ENCODE results near the gene REXO1. TPM values are rescaled to one million over a fixed set of nuclear protein-coding genes. Genes with fewer than 3 reads are reported as not detected.

REXO1 gene
- total and polyA plus RNA-seq, 2 of the 8 experiments (the other 6 are each of a cell fraction or from before 2014, with no cell fraction given), result 42.4 to 44.3 TPM

- Histone ChIP-seq H3K23ac (ENCODE audit: insufficient read length) (no peak overlapping the region), H3K27me3 (replicated peaks in 1 of 4; ENCODE audit: control insufficient read depth in 3 of 4, extremely low read depth in 1 of 4, insufficient read depth in 3 of 4, low read length in 3 of 4) (no peaks in the 10 kb centered on the region), H2BK15ac (ENCODE audit: low read length) (no peak overlapping the region), H2BK20ac (ENCODE audit: low read length) (no peak overlapping the region), H4K20me1 (replicated peaks in 1 of 2; ENCODE audit: control insufficient read depth in 1 of 2, insufficient read depth in 2 of 2, low read length in 2 of 2) (peaks cover 25 to 38% of the 10 kb centered on the region in 2 experiments), H4K91ac (replicated peaks; ENCODE audit: insufficient read length, low read length) (no peak overlapping the region), H3K36me3 (ENCODE audit: control insufficient read depth in 2 of 4, insufficient read depth in 4 of 4, low read length in 3 of 4) (no peaks in the 10 kb centered on the region), H2BK120ac (replicated peaks; ENCODE audit: low read depth, low read length) (no peak overlapping the region), H3K4me1 (replicated peaks in 1 of 4; ENCODE audit: control insufficient read depth in 3 of 4, insufficient read depth in 4 of 4, low read length in 3 of 4) (peaks cover 0 to 10% (median 7%) of the 10 kb centered on the region in 4 experiments; a peak in 6 of 7 replicates), H3K4me2 (ENCODE audit: insufficient read depth in 1 of 2, low read depth in 2 of 2, low read length in 2 of 2) (no peak overlapping the region), H3K23me2 (ENCODE audit: low read depth, low read length) (peaks cover 3% of the 10 kb centered on the region; the same call in 1 of the 2 replicates), H3K27ac (ENCODE audit: low read depth, low read length) (no peak overlapping the region), H3K56ac (replicated peaks; ENCODE audit: insufficient read length, low read depth, low read length) (no peak overlapping the region), H3K4me3 (ENCODE audit: extremely low read depth in 1 of 4, insufficient read depth in 2 of 4, low read depth in 3 of 4, low read length in 4 of 4) (no peak overlapping the region), H3K9me3 (ENCODE audit: insufficient read depth in 2 of 2, low read depth in 1 of 2, low read length in 1 of 2) (no peaks in the 10 kb centered on the region), H3K4ac (replicated peaks; ENCODE audit: insufficient read length, low read depth, low read length) (no peak overlapping the region), H2BK12ac (ENCODE audit: low read depth, low read length) (no peak overlapping the region), H3K79me2 (ENCODE audit: control insufficient read depth in 1 of 2, insufficient read depth in 2 of 2, low read length in 2 of 2) (peaks cover 23 to 87% of the 10 kb centered on the region in 2 experiments), H3K14ac (ENCODE audit: insufficient read length) (no peak overlapping the region), H4K5ac (ENCODE audit: insufficient read length, low read depth, low read length) (no peak overlapping the region), H2AFZ (ENCODE audit: low read length) (no peak overlapping the region), H3K79me1 (ENCODE audit: low read depth, low read length) (peaks cover 36% of the 10 kb centered on the region), H3K9ac (replicated peaks in 1 of 4; ENCODE audit: extremely low read depth in 1 of 4, low read depth in 3 of 4, low read length in 3 of 4) (no peak overlapping the region), H2AK5ac (ENCODE audit: low read depth, low read length) (no peak overlapping the region), H4K8ac (ENCODE audit: extremely low read depth, insufficient read depth, low read length) (peak overlapping the region; percentile 72), H2BK5ac (ENCODE audit: low read depth, low read length) (no peak overlapping the region), H3K18ac (ENCODE audit: extremely low read depth, low read length) (no peak overlapping the region)
- DNase-seq (ENCODE audit: low read depth in 1 of 2, low spot score in 2 of 2) (no peak), FAIRE-seq (no peak)
- WGBS, 2 experiments (ENCODE audit: extremely low coverage in 1 of 2, insufficient coverage in 1 of 2, insufficient read length in 1 of 2, insufficient replicate concordance in 2 of 2, low coverage in 1 of 2, low lambda C conversion rate in 2 of 2, missing lambda C conversion rate in 1 of 2), result 88% methylated on average over 24 of the region's 25 CpGs; no CpG with 5 or more reads in 1 of the 2 experiments
- CTCF ChIA-PET (ENCODE audit: partially characterized antibody), result interaction anchor here (1.0 to 14.9 kb wide), 8 partner anchors 11 to 227 kb away, joined by 3 to 228 read pairs (median 5); no protein-coding TSS in a partner anchor
- POLR2A ChIA-PET (ENCODE audit: partially characterized antibody), result interaction anchor here (0.7 to 2.1 kb wide), 5 partner anchors 9 to 29 kb away, joined by 3 to 7 read pairs (median 3); no protein-coding TSS in a partner anchor
- TF ChIP-seq, protein P1, sequence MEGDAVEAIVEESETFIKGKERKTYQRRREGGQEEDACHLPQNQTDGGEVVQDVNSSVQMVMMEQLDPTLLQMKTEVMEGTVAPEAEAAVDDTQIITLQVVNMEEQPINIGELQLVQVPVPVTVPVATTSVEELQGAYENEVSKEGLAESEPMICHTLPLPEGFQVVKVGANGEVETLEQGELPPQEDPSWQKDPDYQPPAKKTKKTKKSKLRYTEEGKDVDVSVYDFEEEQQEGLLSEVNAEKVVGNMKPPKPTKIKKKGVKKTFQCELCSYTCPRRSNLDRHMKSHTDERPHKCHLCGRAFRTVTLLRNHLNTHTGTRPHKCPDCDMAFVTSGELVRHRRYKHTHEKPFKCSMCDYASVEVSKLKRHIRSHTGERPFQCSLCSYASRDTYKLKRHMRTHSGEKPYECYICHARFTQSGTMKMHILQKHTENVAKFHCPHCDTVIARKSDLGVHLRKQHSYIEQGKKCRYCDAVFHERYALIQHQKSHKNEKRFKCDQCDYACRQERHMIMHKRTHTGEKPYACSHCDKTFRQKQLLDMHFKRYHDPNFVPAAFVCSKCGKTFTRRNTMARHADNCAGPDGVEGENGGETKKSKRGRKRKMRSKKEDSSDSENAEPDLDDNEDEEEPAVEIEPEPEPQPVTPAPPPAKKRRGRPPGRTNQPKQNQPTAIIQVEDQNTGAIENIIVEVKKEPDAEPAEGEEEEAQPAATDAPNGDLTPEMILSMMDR (IDR thresholded peaks at IDR 0.05; ENCODE audit: control extremely low read depth in 1 of 3, insufficient read depth in 1 of 3, low read depth in 1 of 3, low read length in 3 of 3), result peak; percentile 46 to 74 (median 70)
- no peak for TF ChIP-seq CHD1 (IDR thresholded peaks at IDR 0.05; ENCODE audit: low read depth, low read length)
- no peak for TF ChIP-seq RXRA (IDR thresholded peaks at IDR 0.05; ENCODE audit: insufficient read depth, low read depth, low read length)
- no peak for TF ChIP-seq TEAD4 (IDR thresholded peaks at IDR 0.05; ENCODE audit: low read depth, low read length)
- TF ChIP-seq USF2 (IDR thresholded peaks at IDR 0.05; ENCODE audit: low read length), result no peak
- TF ChIP-seq RBBP5 (IDR thresholded peaks at IDR 0.05; ENCODE audit: borderline replicate concordance, low read depth, low read length), result no peak
- no peak for TF ChIP-seq YY1 (IDR thresholded peaks at IDR 0.05; ENCODE audit: low read depth, low read length)
- TF ChIP-seq POU5F1 (IDR thresholded peaks at IDR 0.05; ENCODE audit: low read depth, low read length), result no peak
- TF ChIP-seq SRF (IDR thresholded peaks at IDR 0.05; ENCODE audit: low read depth, low read length), result no peak
Observed at GRCh38 chr19:1843646-1844394, 4.5 kb downstream of the REXO1 start.

All from H1 (cell line).